ENCODE results near the gene RDX.

RDX gene

GRCh38 chr11:110200836-110201235 is 95.6 kb downstream of the RDX start:
- H3K27ac ChIP-seq = no peak overlapping the region
- intact Hi-C loops (cut with DNase I; ENCODE audit: low total_unique reads) = loop anchor here (5.0 kb wide), 1 partner anchor 166 kb away; no protein-coding TSS in a partner anchor
- no peak for DNase-seq
- no peaks in the 10 kb centered on the region for H3K36me3 ChIP-seq
- no peaks in the 10 kb centered on the region for H3K27me3 ChIP-seq
- no peak overlapping the region for H3K4me3 ChIP-seq
- H3K4me1 ChIP-seq = no peaks in the 10 kb centered on the region
- no peak for TF ChIP-seq CTCF (IDR thresholded peaks at IDR 0.05)
- no peaks in the 10 kb centered on the region for H3K9me3 ChIP-seq

- Histone ChIP-seq H3K36me3 (no peaks in the 10 kb centered on the region), H3K27me3 (no peaks in the 10 kb centered on the region), H3K4me1 (no peaks in the 10 kb centered on the region), H3K4me3 (no peak overlapping the region), H3K27ac (no peak overlapping the region), H3K9me3 (no peaks in the 10 kb centered on the region)
- no peak for DNase-seq
- no peak for TF ChIP-seq CTCF (IDR thresholded peaks at IDR 0.05)
- intact Hi-C loops (cut with DNase I; ENCODE audit: low total_unique reads) = loop anchor here (5.0 kb wide), 1 partner anchor 167 kb away; no protein-coding TSS in a partner anchor
These were observed 96.2 kb downstream of the RDX start for GRCh38 chr11:110200241-110200640.

- no peak for TF ChIP-seq CTCF (IDR thresholded peaks at IDR 0.05)
- Histone ChIP-seq H3K4me3 (no peak overlapping the region), H3K9me3 (no peaks in the 10 kb centered on the region), H3K36me3 (no peaks in the 10 kb centered on the region), H3K27ac (no peak overlapping the region), H3K27me3 (no peaks in the 10 kb centered on the region), H3K4me1 (no peaks in the 10 kb centered on the region)
- DNase-seq = no peak
- intact Hi-C loops (cut with DNase I; ENCODE audit: low total_unique reads) = no loop called here
These were observed 97.0 kb downstream of the RDX start for GRCh38 chr11:110199184-110199981.

- H3K27ac ChIP-seq = no peak overlapping the region
- intact Hi-C loops (cut with DNase I; ENCODE audit: low total_unique reads) = no loop called here
- TF ChIP-seq CTCF (IDR thresholded peaks at IDR 0.05) = no peak
These were observed 98.2 kb downstream of the RDX start for GRCh38 chr11:110198031-110198729.

GRCh38 chr11:110196884-110197420 is 99.5 kb downstream of the RDX start:
- Histone ChIP-seq H3K27ac (no peak overlapping the region), H3K9me3 (no peaks in the 10 kb centered on the region), H3K4me1 (no peaks in the 10 kb centered on the region), H3K4me3 (no peak overlapping the region), H3K27me3 (no peaks in the 10 kb centered on the region), H3K36me3 (no peaks in the 10 kb centered on the region)
- no peak for DNase-seq
- intact Hi-C loops (cut with DNase I; ENCODE audit: low total_unique reads) = no loop called here
- TF ChIP-seq CTCF (IDR thresholded peaks at IDR 0.05) = no peak

More at GRCh38 chr11:110198031-110198729, 98.2 kb downstream of the RDX start:
- H3K9me3 ChIP-seq = no peaks in the 10 kb centered on the region
- DNase-seq = no peak
- no peaks in the 10 kb centered on the region for H3K36me3 ChIP-seq
- no peaks in the 10 kb centered on the region for H3K4me1 ChIP-seq
- H3K27me3 ChIP-seq = no peaks in the 10 kb centered on the region
- no peak overlapping the region for H3K4me3 ChIP-seq

All from tibial artery (tissue), 4 donors.